Natural killer cell (primary cell): ENCODE data around the gene FSTL4. TPM values are rescaled to one million over a fixed set of nuclear protein-coding genes. Genes with fewer than 3 reads are reported as not detected.

ENCODE experiments used
- ATAC-seq, 3 donors: fragments of 150-1000 bp in 2 of 3; fragments of 200-7000 bp in 1 of 3; cut with Tn5 transposase; 1 replicate in 1 of 3; 2 replicates in 2 of 3; pipeline ENCODE4 v1.10.0; 2021; ENCODE audit warnings: mild to moderate bottlenecking in 2 of 3, moderate library complexity in 2 of 3
- DNase-seq, 2 donors: peaks; one replicate each; pipeline versions ENCODE4 v3.0.0 to v3.0.0-alpha.2; 2013 to 2021; ENCODE audit warnings: mixed read lengths in 1 of 2
- H3K27ac ChIP-seq: one replicate; pipeline ENCODE4 v1.5.1; 2013; ENCODE audit warnings: mild to moderate bottlenecking, low read length
- H3K27me3 ChIP-seq: one replicate; pipeline ENCODE4 v1.6.1; 2013; ENCODE audit warnings: low read length; ENCODE audit not compliant: control insufficient read depth, insufficient read depth
- H3K36me3 ChIP-seq: one replicate; pipeline ENCODE4 v1.6.1; 2013; ENCODE audit warnings: low read length; ENCODE audit not compliant: control insufficient read depth, insufficient read depth
- H3K4me1 ChIP-seq: one replicate; pipeline ENCODE4 v1.6.1; 2013; ENCODE audit warnings: low read length; ENCODE audit not compliant: control insufficient read depth, insufficient read depth
- H3K4me3 ChIP-seq: one replicate; pipeline ENCODE4 v1.5.1; 2013; ENCODE audit warnings: low read length
- H3K9me3 ChIP-seq: one replicate; pipeline ENCODE4 v1.6.1; 2013; ENCODE audit warnings: low read length; ENCODE audit not compliant: control insufficient read depth, insufficient read depth
- H3K27ac Mint-ChIP-seq, 2 donors: one replicate each; pipeline ENCODE4 v1.8.0; 2022; ENCODE audit warnings: mild to moderate bottlenecking in 2 of 2, mixed read lengths in 2 of 2, moderate library complexity in 1 of 2
- H3K27me3 Mint-ChIP-seq, 2 donors: one replicate each; pipeline ENCODE4 v1.8.0; 2022; ENCODE audit warnings: low read depth in 2 of 2, mixed read lengths in 2 of 2
- H3K36me3 Mint-ChIP-seq: one replicate; pipeline ENCODE4 v1.8.0; 2022; ENCODE audit warnings: mixed read lengths
- H3K4me1 Mint-ChIP-seq, 2 donors: one replicate each; pipeline ENCODE4 v1.8.0; 2022; ENCODE audit warnings: mixed read lengths in 2 of 2
- H3K4me3 Mint-ChIP-seq: one replicate; pipeline ENCODE4 v1.8.0; 2022; ENCODE audit warnings: mild to moderate bottlenecking, moderate library complexity, mixed read lengths
- H3K9me3 Mint-ChIP-seq, 2 donors: one replicate each; pipeline ENCODE4 v1.8.0; 2022; ENCODE audit warnings: mixed read lengths in 2 of 2
- WGBS: methylation state at CpG from one replicate; pipeline ENCODE4 v1.1.7; 2013; ENCODE audit warnings: missing lambda C conversion rate; ENCODE audit not compliant: insufficient coverage; 5-methylcytosine and 5-hydroxymethylcytosine counted together
- intact Hi-C: fragments of 100-400 bp; cut with micrococcal nuclease; formaldehyde crosslinking; loops from one replicate; pipeline ENCODE4 v1.14.2; 2022
- total RNA-seq, 4 donors: library from RNA; stranded (reverse); fragments of 120-200 nt in 1 of 4; gene quantifications; one replicate each; pipeline versions ENCODE4 v1.2.3 to v1.2.4, GENCODE V29; 2013 to 2022
- TF ChIP-seq, protein P1 (sequence below): fragments of 200-600 bp; IDR thresholded peaks from one replicate; pipeline ENCODE4 v1.8.0; 2022; ENCODE audit warnings: antibody characterized with exemption

FSTL4 gene
- total RNA-seq, 3 donors from 2014 or later (not counting 1 experiment from before 2014, with no cell fraction given) = 0.11 to 0.75 (median 0.55) TPM

DNA sequence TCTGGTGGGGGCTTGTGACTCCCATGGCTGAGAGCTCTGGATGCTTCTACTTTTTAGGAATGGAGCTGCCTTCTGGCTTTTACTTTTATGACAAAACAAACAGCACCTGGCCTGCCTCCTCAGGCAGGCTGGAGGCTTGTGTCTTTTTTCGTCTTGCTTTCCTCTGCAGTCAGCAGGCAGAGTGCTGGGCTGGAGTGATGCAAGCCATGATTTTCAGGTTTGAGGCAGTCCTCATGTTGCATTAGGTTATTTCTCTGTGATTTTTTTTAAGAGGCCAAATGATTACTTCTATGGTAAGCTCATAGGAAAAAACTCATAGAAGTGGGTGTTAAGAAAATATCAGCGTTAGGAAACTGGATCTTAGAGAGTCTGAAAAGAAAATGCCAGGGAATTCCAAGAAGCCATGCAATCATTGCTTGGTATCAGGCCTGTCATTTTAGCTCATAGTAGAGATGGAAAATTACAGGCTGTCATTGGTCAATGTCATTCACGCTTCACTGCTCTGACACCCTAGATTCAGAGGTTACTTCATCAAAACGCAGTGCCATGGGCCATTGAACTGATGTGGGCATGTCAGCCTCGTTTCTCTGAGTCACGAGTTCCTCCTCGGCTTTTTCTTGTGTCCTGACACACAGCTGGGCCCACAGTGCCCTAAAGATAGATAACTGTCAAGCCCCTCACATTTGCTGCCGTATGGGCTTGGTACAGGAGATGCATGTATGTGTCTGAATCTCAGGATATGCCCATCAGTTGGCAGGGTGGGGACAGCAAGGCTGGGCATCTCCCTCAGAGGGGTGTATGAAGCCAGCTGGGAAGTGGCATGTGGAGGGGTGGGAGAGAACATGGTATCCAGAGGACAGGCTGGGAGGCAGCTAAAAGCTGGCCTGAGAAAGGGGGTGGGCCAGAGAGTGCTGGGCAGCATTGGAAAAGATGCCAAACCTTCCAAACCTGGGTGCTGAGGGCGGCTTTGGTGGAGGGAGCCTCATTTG, 408.7 kb downstream of the FSTL4 start:
- ATAC-seq = no peak
- H3K27me3 Mint-ChIP-seq = peaks cover 15 to 18% of the 10 kb centered on the region in 2 donors
- Histone ChIP-seq H3K27ac (no peak overlapping the region), H3K4me1 (no peaks in the 10 kb centered on the region), H3K4me3 (no peak overlapping the region), H3K27me3 (no peaks in the 10 kb centered on the region), H3K9me3 (no peaks in the 10 kb centered on the region), H3K36me3 (no peaks in the 10 kb centered on the region)
- no peak overlapping the region for H3K4me3 Mint-ChIP-seq
- DNase-seq = no peak
- TF ChIP-seq, protein P1, sequence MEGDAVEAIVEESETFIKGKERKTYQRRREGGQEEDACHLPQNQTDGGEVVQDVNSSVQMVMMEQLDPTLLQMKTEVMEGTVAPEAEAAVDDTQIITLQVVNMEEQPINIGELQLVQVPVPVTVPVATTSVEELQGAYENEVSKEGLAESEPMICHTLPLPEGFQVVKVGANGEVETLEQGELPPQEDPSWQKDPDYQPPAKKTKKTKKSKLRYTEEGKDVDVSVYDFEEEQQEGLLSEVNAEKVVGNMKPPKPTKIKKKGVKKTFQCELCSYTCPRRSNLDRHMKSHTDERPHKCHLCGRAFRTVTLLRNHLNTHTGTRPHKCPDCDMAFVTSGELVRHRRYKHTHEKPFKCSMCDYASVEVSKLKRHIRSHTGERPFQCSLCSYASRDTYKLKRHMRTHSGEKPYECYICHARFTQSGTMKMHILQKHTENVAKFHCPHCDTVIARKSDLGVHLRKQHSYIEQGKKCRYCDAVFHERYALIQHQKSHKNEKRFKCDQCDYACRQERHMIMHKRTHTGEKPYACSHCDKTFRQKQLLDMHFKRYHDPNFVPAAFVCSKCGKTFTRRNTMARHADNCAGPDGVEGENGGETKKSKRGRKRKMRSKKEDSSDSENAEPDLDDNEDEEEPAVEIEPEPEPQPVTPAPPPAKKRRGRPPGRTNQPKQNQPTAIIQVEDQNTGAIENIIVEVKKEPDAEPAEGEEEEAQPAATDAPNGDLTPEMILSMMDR = no peak
- H3K36me3 Mint-ChIP-seq = no peaks in the 10 kb centered on the region
- no peaks in the 10 kb centered on the region for H3K9me3 Mint-ChIP-seq
- no peaks in the 10 kb centered on the region for H3K4me1 Mint-ChIP-seq
- H3K27ac Mint-ChIP-seq = no peak overlapping the region
- intact Hi-C loops = no loop called here
- 79% methylated on average over 9 of the region's 9 CpGs for WGBS

DNA sequence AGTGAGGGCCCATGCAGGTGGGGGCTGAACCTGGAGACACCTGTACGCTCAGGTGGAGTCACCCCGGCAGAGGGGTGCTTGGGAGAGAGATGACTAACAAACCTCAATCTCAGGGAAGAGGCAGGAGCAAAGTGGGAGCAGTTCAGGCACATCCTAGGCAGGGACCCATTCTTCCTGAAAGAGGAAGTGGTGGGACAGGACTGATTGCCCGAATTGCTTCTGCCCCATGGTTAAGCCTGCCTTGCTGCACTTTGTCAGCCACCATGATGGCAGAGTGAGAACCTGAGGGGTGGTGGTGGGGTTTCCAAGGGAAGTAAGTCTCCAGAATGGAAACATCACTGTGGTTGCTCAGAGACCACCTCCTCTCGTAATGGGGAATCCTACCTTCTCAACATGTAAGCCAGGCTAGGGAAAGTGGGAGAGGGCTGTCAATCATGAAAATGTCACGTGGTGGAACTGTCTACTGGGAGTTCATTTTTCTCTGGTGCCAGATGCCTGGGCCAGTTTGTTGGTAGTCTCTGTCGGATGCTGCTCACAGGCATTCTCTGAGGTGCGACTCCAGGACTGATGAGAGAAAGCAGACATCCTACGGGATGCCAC, 410.2 kb downstream of the FSTL4 start:
- Mint-ChIP-seq H3K27me3 (peaks cover 11 to 15% of the 10 kb centered on the region in 2 donors), H3K9me3 (no peaks in the 10 kb centered on the region), H3K36me3 (no peaks in the 10 kb centered on the region), H3K4me1 (no peaks in the 10 kb centered on the region), H3K4me3 (no peak overlapping the region), H3K27ac (no peak overlapping the region)
- Histone ChIP-seq H3K4me1 (no peaks in the 10 kb centered on the region), H3K36me3 (no peaks in the 10 kb centered on the region), H3K9me3 (no peaks in the 10 kb centered on the region), H3K27ac (no peak overlapping the region), H3K4me3 (no peak overlapping the region), H3K27me3 (no peaks in the 10 kb centered on the region)
- TF ChIP-seq, protein P1 = no peak
- intact Hi-C loops = no loop called here
- DNase-seq (no peak), ATAC-seq (no peak)
- 87% methylated on average over 8 of the region's 8 CpGs for WGBS

DNA sequence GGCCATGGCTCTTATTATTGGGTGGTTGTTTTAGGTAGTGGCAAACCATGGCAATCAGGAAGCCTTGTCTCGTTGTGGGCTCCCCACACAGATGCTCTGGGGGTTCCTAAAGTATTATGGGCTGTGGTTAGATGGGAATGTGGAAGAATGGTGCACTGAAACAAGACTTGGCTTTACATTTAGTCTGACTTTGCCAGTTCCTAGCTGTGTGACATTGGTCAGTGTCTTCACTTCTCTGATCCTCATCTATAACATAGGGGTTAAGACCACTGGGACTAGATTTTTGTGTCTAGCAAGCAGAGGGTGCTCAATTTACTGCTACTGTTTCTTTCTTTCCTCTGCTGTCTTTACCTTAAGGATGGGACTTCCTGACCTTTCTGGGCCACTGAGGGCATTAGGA, 411.0 kb downstream of the FSTL4 start:
- no peak overlapping the region for H3K27ac Mint-ChIP-seq
- H3K4me3 Mint-ChIP-seq = no peak overlapping the region
- H3K27me3 Mint-ChIP-seq = peaks cover 10 to 15% of the 10 kb centered on the region in 2 donors
- intact Hi-C loops = no loop called here
- H3K36me3 Mint-ChIP-seq = no peaks in the 10 kb centered on the region
- H3K27ac ChIP-seq = no peak overlapping the region
- no peaks in the 10 kb centered on the region for H3K4me1 ChIP-seq
- no peaks in the 10 kb centered on the region for H3K36me3 ChIP-seq
- WGBS = 43% methylated on average over 1 of the region's 1 CpG
- no peaks in the 10 kb centered on the region for H3K9me3 Mint-ChIP-seq
- DNase-seq = no peak
- H3K27me3 ChIP-seq = no peaks in the 10 kb centered on the region
- no peak overlapping the region for H3K4me3 ChIP-seq
- TF ChIP-seq, protein P1 = no peak
- no peaks in the 10 kb centered on the region for H3K9me3 ChIP-seq
- no peak for ATAC-seq
- no peaks in the 10 kb centered on the region for H3K4me1 Mint-ChIP-seq
